AG10803 (cell line): ENCODE results near the gene TRAPPC3L.

Experiments used
- DNase-seq: peaks from one replicate; pipeline ENCODE4 v3.0.0; 2010; ENCODE audit warnings: low read depth
- H3K4me3 ChIP-seq: 2 replicates; pipeline ENCODE4 v1.5.1; 2011; ENCODE audit warnings: mild to moderate bottlenecking, low read length, control low read depth
- TF ChIP-seq, protein P1 (sequence below): conservative IDR thresholded peaks from 2 replicates; pipeline ENCODE4 v1.5.1; 2011; ENCODE audit warnings: mild to moderate bottlenecking, low read length, control low read depth, inconsistent platforms

TRAPPC3L gene

DNA sequence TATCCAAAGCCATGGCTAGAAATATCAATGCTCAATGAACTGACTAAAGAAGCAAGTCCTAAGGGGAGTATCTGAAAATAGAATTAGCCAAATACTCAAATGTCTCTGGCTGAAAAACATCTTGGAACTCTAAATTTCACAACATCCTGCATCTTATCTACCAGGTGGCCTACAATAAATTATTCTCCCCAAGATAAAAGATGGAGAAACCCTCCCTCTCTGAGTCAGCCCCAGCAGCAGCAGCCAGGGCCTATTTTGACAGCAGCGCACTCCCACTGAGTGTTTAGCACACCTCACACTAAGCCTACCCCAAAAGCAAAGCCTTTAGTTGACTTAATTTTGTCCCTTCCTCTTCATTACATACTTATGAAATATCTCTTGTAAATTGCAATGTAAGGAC, 78.4 kb downstream of the TRAPPC3L start:
- TF ChIP-seq, protein P1, sequence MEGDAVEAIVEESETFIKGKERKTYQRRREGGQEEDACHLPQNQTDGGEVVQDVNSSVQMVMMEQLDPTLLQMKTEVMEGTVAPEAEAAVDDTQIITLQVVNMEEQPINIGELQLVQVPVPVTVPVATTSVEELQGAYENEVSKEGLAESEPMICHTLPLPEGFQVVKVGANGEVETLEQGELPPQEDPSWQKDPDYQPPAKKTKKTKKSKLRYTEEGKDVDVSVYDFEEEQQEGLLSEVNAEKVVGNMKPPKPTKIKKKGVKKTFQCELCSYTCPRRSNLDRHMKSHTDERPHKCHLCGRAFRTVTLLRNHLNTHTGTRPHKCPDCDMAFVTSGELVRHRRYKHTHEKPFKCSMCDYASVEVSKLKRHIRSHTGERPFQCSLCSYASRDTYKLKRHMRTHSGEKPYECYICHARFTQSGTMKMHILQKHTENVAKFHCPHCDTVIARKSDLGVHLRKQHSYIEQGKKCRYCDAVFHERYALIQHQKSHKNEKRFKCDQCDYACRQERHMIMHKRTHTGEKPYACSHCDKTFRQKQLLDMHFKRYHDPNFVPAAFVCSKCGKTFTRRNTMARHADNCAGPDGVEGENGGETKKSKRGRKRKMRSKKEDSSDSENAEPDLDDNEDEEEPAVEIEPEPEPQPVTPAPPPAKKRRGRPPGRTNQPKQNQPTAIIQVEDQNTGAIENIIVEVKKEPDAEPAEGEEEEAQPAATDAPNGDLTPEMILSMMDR, result no peak
- H3K4me3 ChIP-seq, result no peak overlapping the region
- no peak for DNase-seq

DNA sequence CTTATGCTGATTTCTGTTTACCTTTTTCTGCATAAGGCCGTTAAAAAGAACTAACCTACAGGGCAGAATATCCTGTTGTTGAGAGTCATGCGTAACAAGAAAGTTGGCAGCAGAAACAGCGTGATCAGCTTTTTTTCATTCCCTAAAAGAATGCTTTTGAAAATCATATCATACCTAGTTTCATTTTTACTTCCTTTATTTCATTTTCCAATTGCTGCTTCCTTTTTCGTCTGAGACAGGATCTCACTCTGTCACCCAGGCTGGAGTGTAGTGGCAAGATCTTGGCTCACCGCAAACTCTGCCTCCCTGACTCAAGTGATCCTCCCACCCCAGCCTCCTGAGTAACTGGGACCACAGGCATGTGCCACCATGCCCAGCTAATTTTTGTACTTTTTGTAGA, 80.2 kb downstream of the TRAPPC3L start:
- no peak overlapping the region for H3K4me3 ChIP-seq
- no peak for DNase-seq

DNA sequence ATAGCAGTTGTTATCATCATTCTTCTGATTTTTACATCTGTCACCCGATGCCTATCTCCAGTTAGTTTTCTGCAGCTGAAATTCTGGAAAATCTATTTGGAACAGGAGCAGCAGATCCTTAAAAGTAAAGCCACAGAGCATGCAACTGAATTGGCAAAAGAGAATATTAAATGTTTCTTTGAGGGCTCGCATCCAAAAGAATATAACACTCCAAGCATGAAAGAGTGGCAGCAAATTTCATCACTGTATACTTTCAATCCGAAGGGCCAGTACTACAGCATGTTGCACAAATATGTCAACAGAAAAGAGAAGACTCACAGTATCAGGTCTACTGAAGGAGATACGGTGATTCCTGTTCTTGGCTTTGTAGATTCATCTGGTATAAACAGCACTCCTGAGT, 82.2 kb downstream of the TRAPPC3L start:
- no peak for DNase-seq
- TF ChIP-seq, protein P1, result no peak
- no peak overlapping the region for H3K4me3 ChIP-seq

More for the DNA sequence above, 80.2 kb downstream of the TRAPPC3L start:
- TF ChIP-seq, protein P1, result no peak

DNA sequence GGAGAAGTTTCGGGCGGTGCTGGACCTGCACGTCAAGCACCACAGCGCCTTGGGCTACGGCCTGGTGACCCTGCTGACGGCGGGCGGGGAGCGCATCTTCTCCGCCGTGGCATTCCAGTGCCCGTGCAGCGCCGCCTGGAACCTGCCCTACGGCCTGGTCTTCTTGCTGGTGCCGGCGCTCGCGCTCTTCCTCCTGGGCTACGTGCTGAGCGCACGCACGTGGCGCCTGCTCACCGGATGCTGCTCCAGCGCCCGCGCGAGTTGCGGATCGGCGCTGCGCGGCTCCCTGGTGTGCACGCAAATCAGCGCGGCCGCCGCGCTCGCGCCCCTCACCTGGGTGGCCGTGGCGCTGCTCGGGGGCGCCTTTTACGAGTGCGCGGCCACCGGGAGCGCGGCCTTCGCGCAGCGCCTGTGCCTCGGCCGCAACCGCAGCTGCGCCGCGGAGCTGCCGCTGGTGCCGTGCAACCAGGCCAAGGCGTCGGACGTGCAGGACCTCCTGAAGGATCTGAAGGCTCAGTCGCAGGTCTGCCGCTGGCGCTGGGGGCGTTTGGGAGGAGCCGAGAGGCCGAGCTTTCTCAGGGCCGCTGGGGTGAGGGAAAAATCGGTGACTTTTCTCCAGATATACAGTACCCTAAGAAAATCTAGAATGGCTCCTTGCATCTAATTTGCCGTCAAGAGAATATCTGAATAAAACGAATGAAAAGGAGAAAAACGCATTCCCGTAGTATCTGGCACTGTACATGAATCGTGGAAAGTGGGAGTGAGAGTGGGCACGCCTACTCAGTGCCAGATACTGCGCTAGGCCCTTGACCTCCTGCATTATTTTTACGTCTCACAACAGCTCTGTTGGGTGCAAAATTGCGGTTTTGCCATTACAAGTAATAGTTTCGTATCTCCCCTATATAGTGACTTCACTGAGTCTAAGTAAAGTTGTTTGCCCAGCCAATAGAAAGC, 83.3 kb downstream of the TRAPPC3L start:
- TF ChIP-seq, protein P1, result no peak
- H3K4me3 ChIP-seq, result peak overlapping the region; percentile 51
- peak; percentile 53 for DNase-seq

DNA sequence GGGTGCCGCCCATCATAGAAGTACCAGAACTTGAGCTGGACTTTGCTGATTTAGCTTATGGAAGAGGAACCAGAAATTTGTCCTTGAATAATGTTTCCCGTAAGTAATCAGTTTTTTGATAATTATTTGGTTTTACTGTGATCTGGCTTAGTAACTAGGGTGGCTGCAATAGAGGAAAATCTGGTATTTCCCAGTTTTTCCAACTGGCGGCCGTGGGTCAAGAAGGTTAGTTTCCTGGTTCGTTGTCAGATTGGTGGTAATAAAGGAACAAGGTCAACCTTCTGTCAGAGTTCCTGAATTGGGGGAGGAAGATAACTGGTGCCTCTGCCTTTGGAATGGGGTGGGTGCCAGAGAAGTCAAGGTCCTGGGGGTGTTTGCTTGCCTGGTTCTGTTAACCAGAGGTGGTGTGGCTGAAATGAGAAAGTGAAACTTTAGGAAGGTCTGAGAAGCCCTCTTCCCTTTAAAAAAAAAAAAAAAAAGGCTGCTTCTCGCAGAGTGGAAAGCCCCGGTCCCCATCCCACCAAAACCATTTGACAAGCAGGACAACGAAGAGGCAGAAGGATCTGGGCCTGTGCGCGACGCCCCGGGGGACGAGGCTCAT, 84.1 kb downstream of the TRAPPC3L start, which contains the start of gene CALHM6:
TSS of gene CALHM6 (plus strand) at position 45 of the 601 bp plus-strand sequence. CDS start at position 600, 555 bp downstream.
- TF ChIP-seq, protein P1, result no peak
- no peak for DNase-seq
- H3K4me3 ChIP-seq, result peak within 1 kb of the TSS; percentile 51

DNA sequence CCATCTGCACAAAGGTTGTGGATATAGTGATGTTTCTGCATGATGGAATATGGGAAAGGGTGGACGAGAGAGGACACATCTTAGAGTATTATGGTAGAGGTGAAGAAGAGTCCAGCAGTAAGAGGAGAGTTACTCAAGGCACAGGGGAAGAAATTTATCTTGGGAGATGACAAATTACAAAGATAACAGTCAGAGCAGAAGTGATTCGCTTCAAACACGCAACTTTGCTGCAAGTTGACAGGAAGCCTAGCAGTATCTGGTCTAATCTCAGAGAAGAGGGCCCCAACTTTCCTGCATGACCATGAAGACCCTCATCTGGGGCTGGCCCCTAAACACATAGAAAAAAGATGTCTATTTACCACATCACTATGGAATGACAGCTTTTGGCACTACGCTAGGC, 85.6 kb downstream of the TRAPPC3L start:
- H3K4me3 ChIP-seq, result no peak overlapping the region
- no peak for DNase-seq
- TF ChIP-seq, protein P1, result no peak
